ENCODE data around the gene BACH2.

Gene BACH2

DNA sequence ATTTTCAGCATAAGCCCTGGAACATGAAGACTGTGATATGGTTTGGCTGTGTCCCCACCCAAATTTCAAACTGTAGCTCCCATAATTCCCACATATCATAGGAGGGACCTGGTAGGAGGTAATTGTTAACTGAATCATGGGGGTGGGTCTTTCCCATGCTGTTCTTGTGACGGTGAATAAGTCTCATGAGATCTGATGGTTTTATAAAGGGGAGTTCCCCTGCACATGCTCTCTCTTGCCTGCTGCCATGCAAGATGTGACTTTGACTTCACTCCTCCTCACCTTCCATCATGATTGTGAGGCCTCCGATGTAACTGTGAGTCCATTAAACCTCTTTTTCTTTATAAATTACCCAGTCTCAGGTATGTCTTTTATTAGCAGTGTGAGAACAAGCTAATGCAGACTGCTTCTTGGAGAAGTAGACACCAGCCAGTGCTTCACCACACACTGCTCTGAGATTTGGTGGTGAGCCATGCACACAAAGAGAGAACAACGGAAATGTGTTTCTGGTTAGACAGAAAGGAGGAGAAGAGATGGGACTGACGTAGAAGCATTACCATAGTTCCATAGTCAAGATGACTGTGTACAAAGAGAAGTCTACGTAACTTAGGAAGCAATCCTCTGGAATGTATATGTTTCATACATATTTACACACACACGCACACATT lies 97.8 kb downstream of the BACH2 start:
- H3K4me3 ChIP-seq (ENCODE audit: low read length), result no peak overlapping the region
- peaks cover 7% of the 10 kb centered on the region; the same call in 1 of the 2 replicates for H3K36me3 ChIP-seq (ENCODE audit: insufficient read depth, low read depth, low read length)
- H3K4me1 ChIP-seq (ENCODE audit: insufficient read depth, low read length), result no peaks in the 10 kb centered on the region
- peaks cover 18% of the 10 kb centered on the region for H3K9me3 ChIP-seq (ENCODE audit: insufficient read depth, low read depth, low read length)
- no peaks in the 10 kb centered on the region for H3K27me3 ChIP-seq (ENCODE audit: insufficient read depth, low read length)
- no peak overlapping the region for H3K27ac ChIP-seq (ENCODE audit: low read length)
- H3K9ac ChIP-seq (ENCODE audit: low read depth, low read length), result no peak overlapping the region

DNA sequence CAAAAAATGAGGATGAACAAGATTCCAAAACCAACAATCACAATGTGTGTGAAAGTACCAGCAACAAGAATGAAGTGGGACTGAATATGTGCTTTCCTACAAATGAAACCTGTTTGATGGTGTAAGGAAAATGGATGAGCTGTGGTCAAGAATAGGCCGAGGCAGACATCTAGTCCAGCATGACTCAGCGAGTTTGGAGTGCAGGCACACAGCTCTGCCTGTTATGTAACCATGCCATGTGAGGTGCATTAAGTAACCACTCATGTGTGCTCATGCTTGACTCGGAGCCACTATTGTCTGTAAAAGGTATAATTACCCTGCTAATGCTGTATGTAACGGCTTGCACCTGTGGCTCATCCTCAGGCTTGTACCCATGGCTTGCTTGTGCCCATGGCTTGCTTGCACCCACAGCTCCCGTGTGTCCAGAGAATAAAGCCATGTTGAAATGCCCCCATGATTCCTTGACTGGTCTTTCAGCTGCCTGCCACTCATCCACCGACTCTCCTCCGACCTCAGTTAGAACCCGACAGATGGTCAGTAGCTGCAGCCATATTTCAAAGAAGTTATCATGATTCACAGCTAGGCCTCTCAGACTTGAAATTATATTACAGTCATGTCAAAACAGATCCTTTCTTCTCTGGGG lies 98.7 kb downstream of the BACH2 start:
- Histone ChIP-seq H3K4me3 (ENCODE audit: low read length) (no peak overlapping the region), H3K27me3 (ENCODE audit: insufficient read depth, low read length) (no peaks in the 10 kb centered on the region), H3K27ac (ENCODE audit: low read length) (no peak overlapping the region), H3K4me1 (ENCODE audit: insufficient read depth, low read length) (no peaks in the 10 kb centered on the region), H3K9me3 (ENCODE audit: insufficient read depth, low read depth, low read length) (peaks cover 18% of the 10 kb centered on the region), H3K36me3 (ENCODE audit: insufficient read depth, low read depth, low read length) (peaks cover 7% of the 10 kb centered on the region; the same call in 1 of the 2 replicates), H3K9ac (ENCODE audit: low read depth, low read length) (no peak overlapping the region)

DNA sequence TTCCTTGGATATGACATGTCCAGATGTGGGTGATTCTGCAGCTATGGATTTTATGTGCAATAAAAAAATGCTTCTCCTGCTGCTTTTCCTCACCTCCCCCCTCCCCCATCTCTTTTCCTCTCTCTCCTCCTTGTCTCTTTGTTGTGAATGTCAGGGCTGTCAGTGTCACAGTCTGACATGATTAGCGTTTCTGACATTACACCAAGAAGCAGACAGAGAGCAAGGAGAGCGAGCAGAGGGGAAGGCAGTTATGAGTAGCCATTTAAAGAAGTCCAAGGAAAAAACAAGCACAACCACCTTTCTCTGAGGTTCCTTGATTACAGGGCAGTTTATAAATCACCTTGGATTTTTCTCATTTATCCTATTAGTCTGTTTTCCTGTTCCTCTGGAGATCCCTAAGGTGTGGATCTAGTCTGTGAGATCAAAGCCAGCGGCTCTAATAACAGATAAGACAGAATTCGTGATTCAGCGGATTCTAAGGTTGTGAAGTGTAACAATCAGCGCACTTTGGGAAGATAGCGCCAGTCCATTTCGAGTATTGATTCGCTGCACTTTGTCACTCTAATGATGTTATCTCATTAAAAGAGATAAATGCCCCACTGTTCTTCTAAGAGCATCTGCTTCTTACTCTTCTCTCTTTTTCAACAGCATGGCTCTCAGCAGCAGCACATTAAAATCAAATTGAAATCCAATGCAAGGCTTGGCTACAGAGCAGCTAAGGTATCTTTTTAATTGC lies 101.4 kb downstream of the BACH2 start:
- no peaks in the 10 kb centered on the region for H3K4me1 ChIP-seq (ENCODE audit: insufficient read depth, low read length)
- H3K9me3 ChIP-seq (ENCODE audit: insufficient read depth, low read depth, low read length), result peaks cover 18% of the 10 kb centered on the region
- H3K9ac ChIP-seq (ENCODE audit: low read depth, low read length), result no peak overlapping the region
- no peak overlapping the region for H3K27ac ChIP-seq (ENCODE audit: low read length)
- peaks cover 7% of the 10 kb centered on the region; the same call in 1 of the 2 replicates for H3K36me3 ChIP-seq (ENCODE audit: insufficient read depth, low read depth, low read length)
- no peaks in the 10 kb centered on the region for H3K27me3 ChIP-seq (ENCODE audit: insufficient read depth, low read length)
- no peak overlapping the region for H3K4me3 ChIP-seq (ENCODE audit: low read length)

DNA sequence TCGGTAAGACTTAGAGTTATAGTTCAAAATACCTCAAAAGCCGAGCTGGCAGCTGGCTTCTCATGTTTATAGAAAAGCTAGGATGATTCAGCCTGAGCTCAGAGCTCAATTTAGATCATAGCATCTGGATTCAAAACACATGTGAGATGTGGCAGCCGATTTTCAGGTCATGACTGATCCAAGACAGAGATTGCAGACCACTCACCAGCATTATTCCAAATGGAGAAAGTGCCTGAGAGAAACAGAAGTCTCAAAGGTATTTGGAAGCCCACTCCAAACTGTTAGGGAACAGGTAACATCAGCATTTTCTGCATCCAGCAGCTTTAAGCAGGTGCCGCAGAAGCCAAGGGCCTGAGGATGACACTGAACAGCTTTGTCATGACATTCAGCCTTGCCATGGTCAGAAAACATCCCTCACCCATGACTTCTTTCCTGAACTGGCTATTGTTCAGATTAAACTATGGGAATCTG lies 102.2 kb downstream of the BACH2 start:
- Histone ChIP-seq H3K27ac (ENCODE audit: low read length) (no peak overlapping the region), H3K4me3 (ENCODE audit: low read length) (no peak overlapping the region), H3K9me3 (ENCODE audit: insufficient read depth, low read depth, low read length) (peaks cover 18% of the 10 kb centered on the region), H3K4me1 (ENCODE audit: insufficient read depth, low read length) (no peaks in the 10 kb centered on the region), H3K36me3 (ENCODE audit: insufficient read depth, low read depth, low read length) (peaks cover 7% of the 10 kb centered on the region; the same call in 1 of the 2 replicates), H3K27me3 (ENCODE audit: insufficient read depth, low read length) (no peaks in the 10 kb centered on the region), H3K9ac (ENCODE audit: low read depth, low read length) (no peak overlapping the region)

DNA sequence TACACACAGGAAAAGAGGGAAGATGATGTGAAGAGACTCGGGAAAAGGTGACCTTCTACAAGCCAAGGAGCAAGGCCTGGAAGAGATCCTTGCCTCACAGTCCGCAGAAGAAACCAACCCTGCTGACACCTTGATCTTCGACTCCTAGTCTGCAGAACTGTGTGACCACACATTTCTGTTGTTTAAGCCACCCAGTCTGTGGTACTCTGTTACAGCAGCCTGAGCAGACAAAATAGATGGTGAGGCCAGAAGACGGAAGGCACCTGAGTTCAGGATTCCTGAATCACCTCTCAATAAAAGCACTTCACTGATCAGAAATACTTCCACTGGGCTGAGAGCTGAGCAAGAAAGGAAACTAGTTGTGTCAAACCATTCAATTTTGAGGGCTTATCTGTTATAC lies 103.3 kb downstream of the BACH2 start:
- Histone ChIP-seq H3K27ac (ENCODE audit: low read length) (no peak overlapping the region), H3K4me1 (ENCODE audit: insufficient read depth, low read length) (no peaks in the 10 kb centered on the region)

DNA sequence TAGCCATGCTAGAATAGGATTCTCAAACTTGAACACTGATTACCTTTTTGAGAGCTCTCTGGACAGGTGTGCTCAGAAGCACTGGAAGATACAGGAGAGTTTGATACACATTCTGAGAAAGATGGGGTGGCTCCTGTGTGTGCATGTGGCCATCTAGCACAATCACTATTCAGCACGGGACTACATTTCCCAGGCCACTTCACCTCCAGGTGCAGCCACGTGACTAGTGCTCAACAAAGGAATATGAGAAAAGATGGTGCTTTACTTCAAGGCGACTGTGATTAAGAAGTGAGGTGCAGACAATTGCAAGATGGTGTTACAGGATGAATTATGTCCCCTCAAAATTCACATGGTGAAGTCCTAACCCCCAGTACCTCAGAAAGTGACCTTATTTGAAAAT lies 103.8 kb downstream of the BACH2 start:
- no peaks in the 10 kb centered on the region; the same call in 1 of the 2 replicates for H3K36me3 ChIP-seq (ENCODE audit: insufficient read depth, low read depth, low read length)
- H3K9me3 ChIP-seq (ENCODE audit: insufficient read depth, low read depth, low read length), result peaks cover 10% of the 10 kb centered on the region; the same call in 1 of the 2 replicates
- H3K27me3 ChIP-seq (ENCODE audit: insufficient read depth, low read length), result no peaks in the 10 kb centered on the region
- H3K4me1 ChIP-seq (ENCODE audit: insufficient read depth, low read length), result no peaks in the 10 kb centered on the region
- H3K27ac ChIP-seq (ENCODE audit: low read length), result no peak overlapping the region
- no peak overlapping the region for H3K9ac ChIP-seq (ENCODE audit: low read depth, low read length)
- H3K4me3 ChIP-seq (ENCODE audit: low read length), result no peak overlapping the region

More for the DNA sequence above, 103.3 kb downstream of the BACH2 start:
- Histone ChIP-seq H3K9ac (ENCODE audit: low read depth, low read length) (no peak overlapping the region), H3K36me3 (ENCODE audit: insufficient read depth, low read depth, low read length) (peaks cover 5% of the 10 kb centered on the region; the same call in 1 of the 2 replicates), H3K27me3 (ENCODE audit: insufficient read depth, low read length) (no peaks in the 10 kb centered on the region), H3K4me3 (ENCODE audit: low read length) (no peak overlapping the region), H3K9me3 (ENCODE audit: insufficient read depth, low read depth, low read length) (peaks cover 15% of the 10 kb centered on the region)

DNA sequence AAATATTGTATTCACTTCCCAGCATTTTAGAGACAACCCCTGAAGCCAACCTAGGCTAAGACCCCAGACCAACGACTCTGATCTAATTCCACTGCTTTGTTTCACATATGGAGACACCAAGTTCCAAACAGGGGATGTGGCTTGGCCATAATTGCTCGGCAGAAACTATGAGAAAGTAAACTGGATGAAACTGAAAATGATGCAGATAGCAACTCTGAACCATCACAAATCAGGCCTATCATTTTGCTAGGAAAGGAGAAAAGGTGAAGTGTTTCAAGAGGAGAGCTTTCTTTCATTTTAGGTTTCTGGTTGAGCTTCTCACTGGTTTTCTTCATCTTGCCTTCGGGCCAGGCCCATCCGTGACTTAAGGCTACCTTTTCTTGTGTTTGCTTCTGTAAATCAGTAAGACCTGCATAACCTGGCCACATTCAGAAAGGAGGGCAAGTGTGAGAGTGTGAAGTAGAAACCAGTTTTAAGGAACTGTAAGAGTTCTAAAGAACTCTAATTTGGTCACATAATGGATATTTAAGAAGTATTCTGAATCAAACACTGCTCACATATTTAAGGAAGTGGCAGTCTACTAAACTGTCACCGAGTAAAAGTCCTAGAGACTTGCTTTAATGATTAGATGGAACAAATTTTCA lies 105.8 kb downstream of the BACH2 start:
- no peak overlapping the region for H3K9ac ChIP-seq (ENCODE audit: low read depth, low read length)
- peaks cover 5% of the 10 kb centered on the region; the same call in 1 of the 2 replicates for H3K4me1 ChIP-seq (ENCODE audit: insufficient read depth, low read length)
- H3K4me3 ChIP-seq (ENCODE audit: low read length), result no peak overlapping the region
- H3K9me3 ChIP-seq (ENCODE audit: insufficient read depth, low read depth, low read length), result no peaks in the 10 kb centered on the region
- no peaks in the 10 kb centered on the region for H3K27me3 ChIP-seq (ENCODE audit: insufficient read depth, low read length)
- no peaks in the 10 kb centered on the region for H3K36me3 ChIP-seq (ENCODE audit: insufficient read depth, low read depth, low read length)
- H3K27ac ChIP-seq (ENCODE audit: low read length), result no peak overlapping the region

DNA sequence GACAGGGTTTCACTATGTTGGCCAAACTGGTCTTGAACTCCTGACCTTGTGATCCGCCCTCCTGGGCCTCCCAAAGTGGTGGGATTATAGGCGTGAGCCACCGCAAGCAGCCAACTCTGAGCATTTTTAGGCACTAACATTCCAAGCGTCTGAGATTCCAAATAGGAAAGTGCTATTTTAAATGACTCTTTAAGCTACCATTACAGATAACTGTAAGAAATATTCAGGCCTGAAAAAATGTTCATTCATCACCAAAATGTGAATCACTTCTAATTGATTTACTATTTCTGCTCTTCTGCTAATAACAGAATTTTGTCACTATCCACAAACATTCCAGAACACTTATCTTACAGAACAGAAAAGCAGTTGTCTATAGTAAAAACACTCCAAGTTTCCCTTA lies 106.5 kb downstream of the BACH2 start:
- H3K36me3 ChIP-seq (ENCODE audit: insufficient read depth, low read depth, low read length), result no peaks in the 10 kb centered on the region
- H3K4me1 ChIP-seq (ENCODE audit: insufficient read depth, low read length), result peaks cover 5% of the 10 kb centered on the region; the same call in 1 of the 2 replicates
- no peak overlapping the region for H3K9ac ChIP-seq (ENCODE audit: low read depth, low read length)
- no peak overlapping the region for H3K27ac ChIP-seq (ENCODE audit: low read length)
- no peaks in the 10 kb centered on the region for H3K27me3 ChIP-seq (ENCODE audit: insufficient read depth, low read length)
- H3K9me3 ChIP-seq (ENCODE audit: insufficient read depth, low read depth, low read length), result no peaks in the 10 kb centered on the region
- no peak overlapping the region for H3K4me3 ChIP-seq (ENCODE audit: low read length)

DNA sequence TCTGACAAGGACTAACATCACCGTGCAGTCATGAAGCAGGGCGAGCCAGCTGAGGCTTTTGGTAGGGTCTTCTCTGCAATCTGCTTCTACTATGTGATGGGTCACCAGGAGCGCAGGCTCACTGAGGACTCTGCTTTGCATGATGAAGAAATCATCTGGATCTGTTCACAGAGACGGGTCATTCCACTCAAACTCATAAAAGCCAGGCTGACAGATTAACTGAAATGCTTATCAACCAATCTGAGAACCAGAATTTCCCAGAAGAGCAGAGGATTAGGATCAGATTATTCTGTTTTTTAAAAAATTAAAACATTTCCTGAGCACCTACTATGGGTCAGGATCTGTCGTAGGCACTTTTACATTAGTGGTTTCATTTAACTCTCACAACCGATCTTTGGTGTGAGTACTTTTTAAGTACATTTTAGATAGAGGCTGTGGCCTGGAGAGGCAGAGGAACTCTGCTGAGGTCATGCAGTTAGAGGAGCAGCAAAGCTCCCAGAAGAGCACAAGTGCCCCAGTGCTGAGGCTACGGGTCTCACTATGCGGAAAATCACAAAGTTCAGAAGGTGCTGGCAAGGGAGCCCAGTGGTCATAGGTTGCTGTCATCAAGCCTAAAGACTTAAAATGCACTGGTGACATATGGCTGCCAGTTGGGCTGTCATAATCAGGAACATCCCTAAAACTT lies 109.1 kb downstream of the BACH2 start:
- H3K4me1 ChIP-seq (ENCODE audit: insufficient read depth, low read length), result peaks cover 5% of the 10 kb centered on the region
- H3K4me3 ChIP-seq (ENCODE audit: low read length), result no peak overlapping the region
- no peak overlapping the region for H3K27ac ChIP-seq (ENCODE audit: low read length)
- H3K9me3 ChIP-seq (ENCODE audit: insufficient read depth, low read depth, low read length), result no peaks in the 10 kb centered on the region
- H3K27me3 ChIP-seq (ENCODE audit: insufficient read depth, low read length), result no peaks in the 10 kb centered on the region
- H3K36me3 ChIP-seq (ENCODE audit: insufficient read depth, low read depth, low read length), result no peaks in the 10 kb centered on the region
- H3K9ac ChIP-seq (ENCODE audit: low read depth, low read length), result no peak overlapping the region

DNA sequence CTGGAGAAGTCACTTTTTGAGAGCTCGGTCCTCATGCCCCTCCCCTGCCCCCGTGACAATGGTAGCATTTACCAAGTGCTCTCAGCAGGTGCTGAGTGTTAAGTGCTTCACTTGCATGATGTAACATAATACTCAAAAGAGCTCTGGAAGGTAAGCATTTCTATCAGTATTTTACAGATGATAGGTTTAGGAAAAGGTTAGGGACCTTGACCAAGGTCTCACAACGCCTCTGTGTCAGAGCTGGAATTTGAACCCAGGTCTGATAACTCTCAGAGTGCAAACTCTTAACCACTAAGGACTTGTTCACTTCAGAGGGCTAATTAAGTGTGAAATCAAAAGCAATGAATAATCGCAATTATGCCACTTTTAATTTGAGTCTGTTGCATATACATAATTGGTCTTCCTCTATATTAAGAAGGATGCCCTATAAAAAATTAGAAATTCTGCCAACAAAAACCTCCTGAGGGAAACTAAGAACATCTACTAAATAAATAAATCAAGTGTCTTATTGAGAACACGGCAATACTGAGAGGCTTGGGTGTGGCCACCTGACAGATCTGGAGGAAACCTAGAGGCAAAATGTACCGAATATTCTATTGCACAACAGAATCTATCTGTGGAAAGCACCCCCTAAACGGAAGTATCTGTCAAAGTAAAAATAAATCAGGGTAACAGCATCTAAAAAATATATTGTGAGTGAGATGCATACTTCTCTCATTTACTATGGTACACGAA lies 109.8 kb downstream of the BACH2 start:
- no peaks in the 10 kb centered on the region for H3K27me3 ChIP-seq (ENCODE audit: insufficient read depth, low read length)
- H3K27ac ChIP-seq (ENCODE audit: low read length), result no peak overlapping the region
- H3K9me3 ChIP-seq (ENCODE audit: insufficient read depth, low read depth, low read length), result no peaks in the 10 kb centered on the region
- peaks cover 5% of the 10 kb centered on the region for H3K4me1 ChIP-seq (ENCODE audit: insufficient read depth, low read length)
- no peak overlapping the region for H3K4me3 ChIP-seq (ENCODE audit: low read length)
- H3K9ac ChIP-seq (ENCODE audit: low read depth, low read length), result no peak overlapping the region
- no peaks in the 10 kb centered on the region for H3K36me3 ChIP-seq (ENCODE audit: insufficient read depth, low read depth, low read length)

All from iPS-20b (cell line).